GM19463 (cell line): Measurements from ENCODE around the gene CH25H.
"Not testable (repeated sequence)": the region's sequence is repeated elsewhere in the genome, so short reads cannot be mapped to it uniquely, and the experiment has no call there.

Experiments
- ATAC-seq: cut with Tn5 transposase; IDR thresholded peaks from one replicate; pipeline ENCODE4 v1.9.1; 2021; ENCODE audit warnings: mild to moderate bottlenecking, moderate library complexity; ENCODE audit not compliant: unreplicated experiment

The CH25H gene

DNA sequence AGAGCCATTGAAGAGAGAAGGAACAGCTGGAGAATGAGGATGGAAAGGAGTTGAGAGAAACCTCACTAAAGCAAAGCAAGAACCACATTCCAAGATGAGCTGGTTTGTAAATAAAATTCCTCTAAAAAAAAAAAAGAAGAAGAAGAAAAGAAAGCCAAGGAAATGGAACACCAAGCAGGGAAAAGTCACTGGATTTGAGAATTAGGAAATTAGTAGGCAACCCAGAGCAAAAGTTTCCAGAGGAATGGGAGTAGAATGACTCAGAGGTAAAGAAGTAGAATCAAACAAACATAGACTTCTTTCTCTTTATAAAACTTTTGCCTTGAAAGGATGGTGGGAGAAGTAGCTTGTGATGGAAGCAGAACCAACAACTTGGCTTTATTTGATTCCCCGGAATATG, 3.9 kb downstream of the CH25H start:
- no peak for ATAC-seq

DNA sequence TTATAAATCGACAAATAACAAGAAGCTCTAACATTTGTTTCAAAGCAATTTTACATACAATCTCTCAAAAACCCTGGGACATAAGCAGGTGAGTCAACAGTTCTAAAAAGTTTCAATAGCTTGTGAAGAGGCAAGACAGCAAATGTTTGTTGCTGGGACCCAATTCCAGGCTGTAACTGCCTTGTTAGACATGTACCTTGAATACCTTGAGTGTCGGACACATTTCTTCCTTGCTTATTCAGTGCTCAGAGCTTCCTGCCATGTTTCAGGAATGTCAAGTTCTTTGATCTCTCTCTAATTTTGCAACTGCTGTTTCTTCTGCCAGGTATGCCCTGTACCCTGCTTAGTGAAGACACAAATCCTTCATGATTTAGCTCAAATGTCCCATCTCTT, 5.1 kb downstream of the CH25H start:
- ATAC-seq: no peak

DNA sequence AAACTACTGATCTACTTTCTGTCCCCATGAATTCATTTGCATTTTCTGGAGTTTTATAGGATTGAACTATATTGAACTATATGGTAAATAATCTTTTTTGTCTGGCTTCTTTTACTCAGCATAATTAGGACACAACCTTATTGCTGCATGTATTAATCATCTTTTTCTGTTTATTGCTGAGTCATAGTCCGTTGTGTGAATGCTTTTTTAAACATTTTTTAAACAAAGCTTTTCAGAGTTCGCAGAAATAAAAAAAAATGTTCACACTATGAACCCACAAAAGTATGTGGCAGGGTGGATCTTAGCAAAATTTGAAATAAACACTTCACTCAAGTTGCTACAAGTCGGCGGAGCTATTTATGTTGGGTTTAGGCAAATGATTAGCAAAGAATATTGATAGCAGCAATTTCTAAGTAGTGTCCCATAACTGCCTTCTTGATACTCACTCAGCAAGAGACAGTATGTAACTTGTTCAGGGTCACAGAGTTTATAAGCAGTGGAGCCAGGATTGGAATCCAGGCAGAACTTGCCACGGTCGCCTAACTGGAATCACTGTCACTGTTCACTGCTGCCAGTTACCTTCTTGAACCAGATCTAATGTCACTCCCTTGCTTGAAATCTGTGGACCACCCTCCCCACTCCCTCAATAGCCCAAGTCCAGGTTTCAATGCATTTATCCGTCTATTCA, 5.6 kb downstream of the CH25H start:
- ATAC-seq: no peak

DNA sequence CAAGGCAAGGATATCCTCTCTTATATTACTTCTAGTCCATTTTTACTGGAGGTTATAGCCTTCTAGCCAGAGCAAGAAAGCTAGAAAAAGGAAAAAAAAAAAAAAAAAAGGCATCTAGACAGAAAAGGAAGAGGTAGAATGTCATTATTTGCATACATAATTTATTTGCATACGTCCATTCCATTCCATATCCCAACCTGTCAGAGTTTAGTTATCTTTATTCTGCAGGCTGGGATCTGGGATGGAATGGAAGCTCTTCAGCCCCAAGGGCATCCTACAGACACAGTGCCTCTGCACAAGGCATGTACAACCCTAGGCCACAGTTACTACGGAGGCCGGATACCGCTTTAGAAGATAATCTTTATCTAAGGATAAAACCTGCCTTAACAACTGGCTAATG, 9.6 kb downstream of the CH25H start:
- ATAC-seq: no peak

DNA sequence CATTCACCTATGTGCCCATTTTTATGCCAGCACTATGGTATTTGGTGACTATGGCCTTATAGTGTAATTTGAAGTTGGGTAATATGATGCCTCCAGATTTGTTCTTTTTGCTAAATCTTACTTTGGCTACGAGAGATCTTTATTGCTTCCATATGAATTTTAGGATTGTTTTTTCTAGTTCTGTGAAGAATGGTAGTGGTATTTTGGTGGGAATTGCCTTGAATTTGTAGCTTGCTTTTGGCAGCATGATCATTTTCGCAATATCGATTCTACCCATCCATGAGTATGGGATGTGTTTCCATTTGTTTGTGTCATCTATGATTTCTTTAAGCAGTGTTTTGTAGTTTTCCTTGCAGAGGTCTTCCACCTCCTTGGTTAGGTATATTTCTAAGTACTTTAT, 15.8 kb downstream of the CH25H start:
- not testable (repeated sequence) for ATAC-seq

- ATAC-seq: no peak
Observed at GRCh38 chr10:89189211-89189734, 17.8 kb downstream of the CH25H start.

DNA sequence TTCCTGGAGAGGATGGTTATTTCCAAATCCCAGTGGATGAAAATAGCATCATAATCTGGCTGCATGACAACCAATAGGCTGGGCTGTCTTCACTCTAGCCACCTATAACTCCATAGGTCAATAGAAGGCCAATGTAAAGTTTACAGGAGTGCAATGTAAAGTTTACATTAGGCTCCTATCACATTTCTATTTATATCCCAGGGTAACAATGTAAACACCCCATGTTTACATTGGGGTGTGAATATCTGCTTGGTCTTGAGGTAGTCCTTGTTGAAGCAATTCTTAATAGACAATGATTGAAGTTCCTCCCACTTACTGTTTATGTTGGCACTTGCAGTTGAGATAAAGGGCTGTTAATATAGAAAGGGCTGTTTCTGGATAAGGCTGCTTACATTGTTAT, 21.5 kb downstream of the CH25H start:
- ATAC-seq: no peak

DNA sequence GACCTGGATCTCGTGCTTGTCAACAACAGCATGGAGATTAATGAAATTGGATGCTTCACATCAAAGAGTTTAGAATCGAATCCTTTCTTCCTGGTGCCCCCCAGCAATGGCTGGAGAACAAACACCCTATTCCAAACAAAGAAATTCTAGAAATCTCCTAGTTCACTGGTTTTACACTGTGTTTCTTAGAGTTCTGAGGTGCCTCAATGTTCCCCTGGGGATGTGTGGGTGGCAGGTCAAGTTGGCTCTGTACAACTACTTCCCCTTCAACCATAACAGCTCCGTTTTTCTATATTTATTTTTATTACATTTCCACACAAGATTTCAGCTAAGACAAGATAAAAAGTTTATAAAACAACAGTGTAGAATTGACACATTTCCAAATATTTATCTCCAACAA, 22.5 kb downstream of the CH25H start:
- no peak for ATAC-seq

DNA sequence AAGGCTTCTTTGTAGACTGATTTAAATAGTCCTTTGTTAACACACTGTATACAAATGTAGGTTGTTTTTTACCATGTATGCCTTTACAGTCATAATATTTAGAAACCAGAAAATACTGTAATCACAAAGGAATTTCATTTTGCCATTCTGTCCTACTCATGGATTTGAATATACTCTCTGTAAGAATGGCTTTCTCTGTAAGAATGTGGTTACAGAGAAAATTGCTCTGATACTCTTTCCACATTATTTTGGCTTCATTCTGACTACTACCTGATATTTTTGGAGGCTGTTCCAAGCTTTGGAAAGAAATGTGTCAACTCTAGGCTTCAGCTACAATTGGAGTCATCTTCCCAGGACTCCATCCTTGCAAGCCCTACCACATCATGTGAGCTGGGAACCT, 23.5 kb downstream of the CH25H start:
- no peak for ATAC-seq

- ATAC-seq: no peak
Observed at GRCh38 chr10:89182894-89183293, 24.2 kb downstream of the CH25H start.

- no peak for ATAC-seq
Observed at GRCh38 chr10:89175816-89176215, 31.3 kb downstream of the CH25H start.

- ATAC-seq: no peak
Observed at GRCh38 chr10:89173075-89173474, 34.0 kb downstream of the CH25H start.

- ATAC-seq: no peak
Observed at GRCh38 chr10:89171996-89172395, 35.1 kb downstream of the CH25H start.

DNA sequence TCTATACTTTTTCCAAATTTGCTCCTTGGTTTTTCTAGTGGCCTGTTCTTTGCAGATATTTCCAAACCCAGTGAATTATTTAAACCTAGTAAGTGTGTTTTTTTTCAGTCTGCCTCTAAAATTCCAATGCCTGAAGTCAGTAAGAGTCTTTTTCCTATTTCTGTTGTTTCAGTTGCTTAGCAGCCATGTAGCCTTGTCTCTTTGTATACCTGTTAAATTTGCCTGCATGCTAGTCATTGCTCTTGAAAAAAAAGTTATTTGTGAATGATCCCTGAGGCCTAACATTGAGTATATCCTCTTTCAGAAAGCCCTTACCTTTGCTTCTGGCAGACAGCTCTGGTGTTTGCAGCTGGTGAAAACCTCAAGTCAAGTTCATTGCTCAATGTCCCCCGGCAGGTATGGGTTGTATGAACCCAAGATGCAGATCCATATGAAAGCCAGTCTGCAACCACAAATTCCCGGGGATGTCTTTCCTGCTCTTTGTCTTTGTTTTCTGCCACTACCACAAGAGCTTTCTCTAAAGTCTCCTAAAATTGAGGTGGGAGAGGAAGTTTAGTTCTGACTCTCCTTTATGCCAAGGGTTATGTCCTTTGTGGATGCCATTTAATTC, 35.7 kb downstream of the CH25H start:
- ATAC-seq: no peak

DNA sequence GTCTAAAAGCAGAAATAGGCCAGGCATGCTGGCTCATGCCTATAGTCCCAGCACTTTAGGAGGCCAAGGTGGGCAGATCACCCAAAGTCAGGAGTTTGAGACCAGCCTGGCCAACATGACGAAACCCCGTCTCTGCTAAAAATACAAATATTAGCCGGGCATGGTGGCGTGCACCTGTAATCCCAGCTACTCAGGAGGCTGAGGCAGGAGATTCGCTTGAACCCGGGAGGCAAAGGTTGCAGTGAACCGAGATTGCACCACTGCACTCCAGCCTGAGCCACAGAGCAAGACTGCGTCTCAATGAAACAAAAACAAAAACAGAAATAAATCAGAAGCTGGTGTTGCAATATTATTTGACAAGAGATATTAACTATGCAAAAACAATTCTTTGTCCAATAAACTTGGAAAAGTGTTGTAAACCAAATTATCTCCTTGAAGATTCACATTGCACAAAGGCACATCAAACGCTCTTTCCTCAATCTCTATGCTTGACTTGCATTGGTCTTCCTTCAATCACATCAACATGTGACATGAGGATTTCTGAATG, 38.7 kb downstream of the CH25H start:
- ATAC-seq: not testable (repeated sequence)

GRCh38 chr10:89167915-89168314, 39.2 kb downstream of the CH25H start:
- no peak for ATAC-seq

DNA sequence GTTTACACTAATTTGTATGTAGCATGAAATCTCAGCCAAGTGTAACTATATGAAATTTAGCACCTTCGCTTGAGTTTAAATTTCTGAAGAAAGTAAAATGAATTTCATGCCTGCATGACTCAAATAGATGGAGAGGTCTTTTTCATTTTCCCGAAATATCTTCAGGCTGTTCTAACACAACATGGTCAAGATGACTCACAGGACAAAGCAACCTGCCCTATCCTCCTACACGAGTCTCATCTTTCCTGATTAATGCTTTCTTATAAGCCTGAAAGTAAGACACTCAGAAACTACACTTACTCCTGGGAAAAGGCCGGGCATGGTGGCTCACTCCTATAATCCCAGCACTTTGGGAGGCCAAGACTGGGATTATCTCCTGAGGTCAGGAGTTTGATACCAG, 41.2 kb downstream of the CH25H start:
- no peak for ATAC-seq

DNA sequence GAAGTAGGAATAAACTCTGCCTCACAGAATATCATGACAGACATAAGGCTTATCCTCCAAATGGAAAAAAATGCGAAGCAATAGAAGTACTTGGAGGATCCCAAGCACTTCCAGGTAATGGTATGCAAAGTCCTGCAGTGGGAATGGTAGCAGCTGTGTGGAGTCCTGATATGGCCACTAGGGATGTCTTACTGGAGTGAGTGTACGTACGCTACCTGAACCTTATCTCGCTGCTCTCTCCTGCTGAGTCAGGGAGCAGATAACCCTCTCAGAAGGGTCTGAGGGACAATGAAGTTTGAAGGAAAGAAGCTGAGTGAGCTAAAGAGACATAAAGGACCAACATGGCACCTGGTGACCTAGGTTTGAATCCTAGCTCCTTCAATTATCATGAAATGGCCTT, 42.2 kb downstream of the CH25H start:
- no peak for ATAC-seq

GRCh38 chr10:89164080-89164479, 43.0 kb downstream of the CH25H start:
- no peak for ATAC-seq

DNA sequence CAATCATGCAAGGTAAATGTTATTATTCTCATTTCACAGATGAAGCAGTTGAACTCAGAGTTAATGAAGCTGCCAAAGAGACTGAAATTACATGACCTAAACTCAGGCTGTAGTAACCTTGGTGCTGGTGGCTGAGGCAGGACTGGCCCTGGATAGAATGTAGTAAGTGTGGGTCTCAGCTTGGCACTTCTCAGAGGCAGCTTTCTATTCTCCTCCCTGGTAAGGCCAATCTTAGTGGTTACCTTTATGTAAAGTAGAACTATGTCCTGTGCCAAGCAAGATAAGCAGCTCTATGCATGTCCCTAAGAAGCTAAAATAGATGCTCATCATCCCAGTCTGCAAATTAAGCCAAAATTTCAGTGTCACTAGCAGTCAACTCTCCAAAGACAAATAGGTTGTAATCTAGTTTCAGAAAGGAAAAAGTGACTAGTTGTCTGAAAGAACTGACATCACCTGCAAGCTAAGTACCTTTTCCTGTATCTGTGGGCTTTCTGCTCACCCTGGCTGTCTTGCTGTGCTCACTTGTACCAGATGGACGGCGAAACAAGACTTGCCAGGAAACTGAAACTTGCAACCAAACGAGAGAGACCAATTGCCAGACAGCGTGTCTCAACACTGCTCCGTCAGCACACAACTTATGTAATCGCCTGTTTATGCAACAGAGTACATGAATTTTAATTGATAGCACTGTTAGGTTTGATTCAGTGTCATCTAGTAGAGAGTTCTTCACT, 43.7 kb downstream of the CH25H start:
- peak; percentile 96 for ATAC-seq

- no peak for ATAC-seq
Observed at GRCh38 chr10:89162596-89162995, 44.5 kb downstream of the CH25H start.

DNA sequence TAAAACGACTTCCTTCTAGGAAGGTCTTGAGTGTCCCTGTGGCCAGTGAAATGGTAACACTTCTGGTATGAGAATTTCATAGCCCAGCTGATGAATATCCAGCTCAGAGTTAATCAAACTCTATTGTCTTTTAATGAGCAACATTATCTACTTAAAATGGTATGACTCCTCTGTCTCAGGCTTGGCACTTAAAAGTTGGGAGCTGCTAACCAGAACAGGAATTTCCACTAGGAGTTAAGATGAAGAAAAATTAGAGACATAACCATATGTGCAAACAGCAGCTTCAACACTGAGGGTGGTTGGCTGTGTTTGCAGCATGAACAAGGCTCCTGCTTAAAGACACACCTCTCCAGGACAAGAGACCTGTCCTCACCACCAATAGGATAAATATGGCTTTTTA, 46.8 kb downstream of the CH25H start:
- no peak for ATAC-seq
